B cell (primary cell): ENCODE data around the gene MTG2. TPM values are rescaled to one million over a fixed set of nuclear protein-coding genes. Genes with fewer than 3 reads are reported as not detected.

ENCODE experiments used
- ATAC-seq: fragments of 200-7000 bp; cut with Tn5 transposase; one replicate; pipeline ENCODE4 v1.10.0; 2021; ENCODE audit warnings: low read depth, mild to moderate bottlenecking, moderate number of reproducible peaks, moderate library complexity
- CTCF ChIA-PET: fragments of 350-600 bp; sonication (Branson Sonifier 250); formaldehyde crosslinking; loops from one replicate; lab custom pipeline; 2021; ENCODE audit warnings: antibody characterized with exemption, inconsistent platforms; lab: Charles Lee
- POLR2A ChIA-PET: fragments of 350-600 bp; sonication (Branson Sonifier 250); formaldehyde crosslinking; loops from one replicate; lab custom pipeline; 2021; ENCODE audit warnings: antibody characterized with exemption; lab: Charles Lee
- DNase-seq: peaks from one replicate; pipeline ENCODE4 v3.0.0; 2013
- H2AFZ ChIP-seq: 2 replicates; pipeline ENCODE4 v1.6.1; 2012; ENCODE audit warnings: mild to moderate bottlenecking, low read depth, low read length; ENCODE audit not compliant: insufficient read depth, poor library complexity, severe bottlenecking
- H3K27ac ChIP-seq, 2 donors: 1 replicate in 1 of 2; 2 replicates in 1 of 2; pipeline ENCODE4 v1.5.1; 2012 to 2013; ENCODE audit warnings: low read length in 2 of 2, mild to moderate bottlenecking in 2 of 2, moderate library complexity in 1 of 2
- H3K27me3 ChIP-seq, 4 experiments: fragments of 200-600 bp in 1 of 4; sonication (generic) in 1 of 4; replicated peaks in 1 of 4; 1 replicate in 2 of 4; 2 replicates in 2 of 4; pipeline versions ENCODE4 v1.6.1 to v1.7.0; 2013 to 2016; ENCODE audit warnings: low read length in 3 of 4, mild to moderate bottlenecking in 2 of 4, mixed read lengths in 1 of 4, moderate library complexity in 1 of 4; ENCODE audit not compliant: insufficient read depth in 4 of 4, control insufficient read depth in 3 of 4; ENCODE audit errors: control extremely low read depth in 1 of 4
- H3K36me3 ChIP-seq, 2 experiments: replicated peaks in 1 of 2; 1 replicate in 1 of 2; 2 replicates in 1 of 2; pipeline versions ENCODE4 v1.6.1 to v1.7.1; 2013; ENCODE audit warnings: low read length in 1 of 2; ENCODE audit not compliant: insufficient read depth in 2 of 2, control insufficient read depth in 1 of 2; ENCODE audit errors: control extremely low read depth in 1 of 2, extremely low read depth in 1 of 2
- H3K4me1 ChIP-seq, 2 donors: fragments of 200-600 bp in 1 of 2; sonication (generic) in 1 of 2; 1 replicate in 1 of 2; 2 replicates in 1 of 2; pipeline versions ENCODE4 v1.5.1 to v1.6.1; 2013 to 2017; ENCODE audit warnings: low read length in 2 of 2; ENCODE audit not compliant: control insufficient read depth in 2 of 2, insufficient read depth in 2 of 2
- H3K4me2 ChIP-seq: replicated peaks from 2 replicates; pipeline ENCODE3; 2012; ENCODE audit warnings: mild to moderate bottlenecking, low read depth, low read length; ENCODE audit not compliant: poor library complexity, severe bottlenecking
- H3K4me3 ChIP-seq, 5 experiments: fragments of 200-600 bp in 1 of 5; sonication (generic) in 1 of 5; 1 replicate in 3 of 5; 2 replicates in 2 of 5; pipeline versions ENCODE4 v1.5.1 to v1.7.0; 2011 to 2016; ENCODE audit warnings: low read length in 4 of 5, mild to moderate bottlenecking in 4 of 5, low read depth in 2 of 5, control low read depth in 1 of 5, moderate library complexity in 1 of 5; ENCODE audit not compliant: insufficient read depth in 1 of 5; ENCODE audit errors: control extremely low read depth in 1 of 5, extremely low read depth in 1 of 5
- H3K79me2 ChIP-seq: fragments of 200-600 bp; sonication (generic); one replicate; pipeline ENCODE4 v1.6.0; 2016; ENCODE audit warnings: low read length; ENCODE audit not compliant: control insufficient read depth, insufficient read depth
- H3K9ac ChIP-seq: fragments of 200-600 bp; sonication (generic); 2 replicates; pipeline ENCODE4 v1.6.1; 2017; ENCODE audit warnings: mild to moderate bottlenecking, low read length, moderate library complexity
- H3K9me3 ChIP-seq, 3 donors: one replicate each; pipeline versions ENCODE4 v1.6.1 to v1.7.1; 2013; ENCODE audit warnings: low read length in 2 of 3; ENCODE audit not compliant: control insufficient read depth in 2 of 3, insufficient read depth in 1 of 3; ENCODE audit errors: control extremely low read depth in 1 of 3
- H4K20me1 ChIP-seq: 2 replicates; pipeline ENCODE4 v1.6.0; 2012; ENCODE audit warnings: mild to moderate bottlenecking, low read length; ENCODE audit not compliant: insufficient read depth, control insufficient read depth, poor library complexity, severe bottlenecking
- H3K27ac Mint-ChIP-seq: one replicate; pipeline ENCODE4 v1.8.0; 2021; ENCODE audit warnings: mixed read lengths
- H3K27me3 Mint-ChIP-seq: one replicate; pipeline ENCODE4 v1.8.0; 2021; ENCODE audit warnings: mixed read lengths
- H3K4me1 Mint-ChIP-seq: one replicate; pipeline ENCODE4 v1.8.0; 2021; ENCODE audit warnings: mixed read lengths
- H3K4me3 Mint-ChIP-seq: one replicate; pipeline ENCODE4 v1.8.0; 2021; ENCODE audit warnings: mixed read lengths
- H3K9me3 Mint-ChIP-seq: one replicate; pipeline ENCODE4 v1.8.0; 2022; ENCODE audit warnings: mixed read lengths; ENCODE audit not compliant: insufficient read depth
- CTCF ChIP-seq: fragments of 200-600 bp; IDR thresholded peaks from one replicate; pipeline ENCODE4 v1.8.0; 2022; ENCODE audit warnings: antibody characterized with exemption, mild to moderate bottlenecking
- EZH2 ChIP-seq: IDR thresholded peaks from 2 replicates; pipeline ENCODE4 v1.6.1; 2012; ENCODE audit warnings: borderline replicate concordance, low read depth, mild to moderate bottlenecking, moderate library complexity, low read length; ENCODE audit not compliant: insufficient read depth, poor library complexity, severe bottlenecking
- WGBS: methylation state at CpG from one replicate; pipeline ENCODE4 v1.1.5; 2013; ENCODE audit warnings: missing lambda C conversion rate; ENCODE audit not compliant: insufficient coverage; 5-methylcytosine and 5-hydroxymethylcytosine counted together
- intact Hi-C: fragments of 100-400 bp; cut with micrococcal nuclease; formaldehyde crosslinking; loops from one replicate; pipeline ENCODE4 v1.10.0; 2022
- polyA plus RNA-seq: library from polyadenylated mRNA; depleted of rRNA; stranded (reverse); fragments of >200 nt; gene quantifications from 2 replicates; pipeline ENCODE4 v1.2.3, GENCODE V29; 2012
- total RNA-seq, 2 donors: library from RNA; stranded (reverse); fragments of 120-200 nt in 1 of 2; gene quantifications; 1 replicate in 1 of 2; 2 replicates in 1 of 2; pipeline versions ENCODE4 v1.2.3 to v1.2.4, GENCODE V29; 2013 to 2022

Gene MTG2
- total and polyA plus RNA-seq, 2 donors (not counting 1 experiment from before 2014, with no cell fraction given), result 29.6 to 48.4 TPM

GRCh38 chr20:62160876-62161275, 22.0 kb upstream of the MTG2 start:
- H3K27me3 Mint-ChIP-seq, result no peaks in the 10 kb centered on the region
- WGBS, result 97% methylated on average over 16 of the region's 17 CpGs
- no peak overlapping the region for H3K9ac ChIP-seq
- CTCF ChIA-PET, result no interaction called here
- no peak for TF ChIP-seq EZH2
- no peak for TF ChIP-seq CTCF
- H3K27ac ChIP-seq, result no peak overlapping the region
- H3K4me3 ChIP-seq, result no peak overlapping the region
- H3K4me1 Mint-ChIP-seq, result peaks cover 9% of the 10 kb centered on the region
- H2AFZ ChIP-seq, result no peak overlapping the region
- no peak overlapping the region for H3K4me2 ChIP-seq
- peaks cover 21% of the 10 kb centered on the region for H3K79me2 ChIP-seq
- DNase-seq (no peak), ATAC-seq (no peak)
- H3K27me3 ChIP-seq, result no peaks in the 10 kb centered on the region
- H3K4me3 Mint-ChIP-seq, result no peak overlapping the region
- no peaks in the 10 kb centered on the region for H3K9me3 ChIP-seq
- no peak overlapping the region for H3K27ac Mint-ChIP-seq
- peaks cover 30% of the 10 kb centered on the region for H4K20me1 ChIP-seq
- H3K9me3 Mint-ChIP-seq, result no peaks in the 10 kb centered on the region
- H3K4me1 ChIP-seq, result peaks cover 0 to 4% of the 10 kb centered on the region in 2 donors
- intact Hi-C loops, result no loop called here
- peaks cover 0 to 21% of the 10 kb centered on the region in 2 experiments for H3K36me3 ChIP-seq
- POLR2A ChIA-PET, result no interaction called here

GRCh38 chr20:62161347-62161746, 21.5 kb upstream of the MTG2 start:
- no peak overlapping the region for H3K4me3 Mint-ChIP-seq
- 97% methylated on average over 17 of the region's 17 CpGs for WGBS
- Histone ChIP-seq H3K27me3 (no peaks in the 10 kb centered on the region), H3K79me2 (peaks cover 19% of the 10 kb centered on the region), H3K4me2 (no peak overlapping the region), H4K20me1 (peaks cover 25% of the 10 kb centered on the region), H2AFZ (no peak overlapping the region), H3K4me3 (no peak overlapping the region), H3K9me3 (no peaks in the 10 kb centered on the region), H3K27ac (no peak overlapping the region), H3K9ac (no peak overlapping the region), H3K4me1 (peaks cover 0 to 4% of the 10 kb centered on the region in 2 donors), H3K36me3 (peaks cover 0 to 25% of the 10 kb centered on the region in 2 experiments)
- TF ChIP-seq CTCF (no peak), EZH2 (no peak)
- CTCF ChIA-PET, result no interaction called here
- H3K27me3 Mint-ChIP-seq, result no peaks in the 10 kb centered on the region
- H3K27ac Mint-ChIP-seq, result no peak overlapping the region
- H3K9me3 Mint-ChIP-seq, result no peaks in the 10 kb centered on the region
- ATAC-seq, result no peak
- intact Hi-C loops, result no loop called here
- H3K4me1 Mint-ChIP-seq, result peaks cover 4% of the 10 kb centered on the region
- no peak for DNase-seq
- POLR2A ChIA-PET, result no interaction called here
